ENCODE data around the gene FRMPD2.
A peak's percentile ranks its signal among the peaks of the same experiment; 100 is the strongest.

The FRMPD2 gene

GRCh38 chr10:48210391-48210790, 64.1 kb downstream of the FRMPD2 start:
- Mint-ChIP-seq H3K27me3 (ENCODE audit: low read depth) (peaks cover 4% of the 10 kb centered on the region), H3K27ac (no peak overlapping the region), H3K4me3 (no peak overlapping the region), H3K4me1 (no peaks in the 10 kb centered on the region), H3K36me3 (ENCODE audit: low read depth) (no peaks in the 10 kb centered on the region), H3K9me3 (no peaks in the 10 kb centered on the region)
- no peak for TF ChIP-seq CTCF (IDR thresholded peaks at IDR 0.05; ENCODE audit: unreplicated experiment in 3 of 3)

GRCh38 chr10:48209241-48209640, 65.3 kb downstream of the FRMPD2 start:
- TF ChIP-seq CTCF (IDR thresholded peaks at IDR 0.05; ENCODE audit: unreplicated experiment in 3 of 3) = no peak
- Mint-ChIP-seq H3K9me3 (no peaks in the 10 kb centered on the region), H3K4me1 (no peaks in the 10 kb centered on the region), H3K27me3 (ENCODE audit: low read depth) (peaks cover 4% of the 10 kb centered on the region), H3K27ac (no peak overlapping the region), H3K4me3 (no peak overlapping the region), H3K36me3 (ENCODE audit: low read depth) (no peaks in the 10 kb centered on the region)

GRCh38 chr10:48207853-48208252, 66.6 kb downstream of the FRMPD2 start:
- H3K4me1 Mint-ChIP-seq = no peaks in the 10 kb centered on the region
- no peak overlapping the region for H3K27ac Mint-ChIP-seq
- H3K36me3 Mint-ChIP-seq (ENCODE audit: low read depth) = no peaks in the 10 kb centered on the region
- peaks cover 4% of the 10 kb centered on the region for H3K27me3 Mint-ChIP-seq (ENCODE audit: low read depth)
- H3K4me3 Mint-ChIP-seq = no peak overlapping the region
- H3K9me3 Mint-ChIP-seq = no peaks in the 10 kb centered on the region
- no peak for TF ChIP-seq CTCF (IDR thresholded peaks at IDR 0.05; ENCODE audit: unreplicated experiment in 3 of 3)

GRCh38 chr10:48206482-48207250, 67.8 kb downstream of the FRMPD2 start:
- TF ChIP-seq CTCF (IDR thresholded peaks at IDR 0.05; ENCODE audit: unreplicated experiment in 3 of 3) = no peak
- Mint-ChIP-seq H3K4me1 (no peaks in the 10 kb centered on the region), H3K27ac (peak overlapping the region; percentile 51 to 65 (median 57)), H3K27me3 (ENCODE audit: low read depth) (no peaks in the 10 kb centered on the region), H3K36me3 (ENCODE audit: low read depth) (no peaks in the 10 kb centered on the region), H3K9me3 (no peaks in the 10 kb centered on the region), H3K4me3 (no peak overlapping the region)

- H3K9me3 Mint-ChIP-seq = no peaks in the 10 kb centered on the region
- H3K36me3 Mint-ChIP-seq (ENCODE audit: low read depth) = no peaks in the 10 kb centered on the region
- H3K4me3 Mint-ChIP-seq = no peak overlapping the region
- no peaks in the 10 kb centered on the region for H3K4me1 Mint-ChIP-seq
- peak overlapping the region; percentile 51 to 65 (median 57) for H3K27ac Mint-ChIP-seq
- H3K27me3 Mint-ChIP-seq (ENCODE audit: low read depth) = no peaks in the 10 kb centered on the region
- no peak for TF ChIP-seq CTCF (IDR thresholded peaks at IDR 0.05; ENCODE audit: unreplicated experiment in 3 of 3)
These were observed 68.6 kb downstream of the FRMPD2 start for GRCh38 chr10:48205918-48206317.

Measured in nephron (organoid).